Neural crest cell (in vitro differentiated cells): ENCODE measurements around the gene RRAD. TPM values are rescaled to one million over a fixed set of nuclear protein-coding genes. Genes with fewer than 3 reads are reported as not detected.

Source experiments
- DNase-seq: peaks from one replicate; pipeline ENCODE4 v3.0.0; 2021; ENCODE audit warnings: low read depth, mixed read lengths, low spot score
- H3K27ac Mint-ChIP-seq: one replicate; pipeline ENCODE4 v1.8.0; 2021; ENCODE audit warnings: mild to moderate bottlenecking, mixed read lengths; ENCODE audit not compliant: unreplicated experiment
- H3K27me3 Mint-ChIP-seq: 2 replicates; pipeline ENCODE4 v1.8.0; 2021; ENCODE audit warnings: low read depth, mild to moderate bottlenecking, mixed read lengths
- H3K36me3 Mint-ChIP-seq: 2 replicates; pipeline ENCODE4 v1.8.0; 2021; ENCODE audit warnings: low read depth, mild to moderate bottlenecking, mixed read lengths
- H3K4me1 Mint-ChIP-seq: 2 replicates; pipeline ENCODE4 v1.8.0; 2021; ENCODE audit warnings: mixed read lengths
- H3K4me3 Mint-ChIP-seq: one replicate; pipeline ENCODE4 v1.8.0; 2021; ENCODE audit warnings: mild to moderate bottlenecking, mixed read lengths
- H3K9me3 Mint-ChIP-seq: 2 replicates; pipeline ENCODE4 v1.8.0; 2021; ENCODE audit warnings: mixed read lengths
- CTCF ChIP-seq: fragments of 200-600 bp; sonication (generic); conservative IDR thresholded peaks from 2 replicates; pipeline ENCODE4 v1.5.0; 2021; ENCODE audit warnings: antibody characterized with exemption, mild to moderate bottlenecking
- total RNA-seq: library from RNA; stranded (reverse); gene quantifications from 2 replicates; pipeline ENCODE4 v1.2.1, GENCODE V29; 2021

RRAD gene
- total RNA-seq, 1 donor from 2014 or later, result 0.54 TPM

- no peak overlapping the region for H3K27ac Mint-ChIP-seq
- no peak overlapping the region for H3K4me3 Mint-ChIP-seq
- no peaks in the 10 kb centered on the region for H3K4me1 Mint-ChIP-seq
- H3K9me3 Mint-ChIP-seq, result no peaks in the 10 kb centered on the region
- no peak for DNase-seq
- no peak for TF ChIP-seq CTCF
- peaks cover 40% of the 10 kb centered on the region for H3K27me3 Mint-ChIP-seq
- no peaks in the 10 kb centered on the region for H3K36me3 Mint-ChIP-seq
Observed at GRCh38 chr16:66919569-66920298, 5.6 kb downstream of the RRAD start.

GRCh38 chr16:66918803-66919568 lies 6.3 kb downstream of the RRAD start, which contains the start of gene CDH16:
TSS of gene CDH16 (minus strand) at chr16:66918885. CDS start at chr16:66918065, 820 bp downstream.
- Mint-ChIP-seq H3K27ac (no peak within 1 kb of the TSS), H3K27me3 (peaks cover 32% of the 10 kb centered on the region), H3K4me3 (no peak within 1 kb of the TSS), H3K4me1 (peaks cover under 1% of the 10 kb centered on the region), H3K9me3 (no peaks in the 10 kb centered on the region), H3K36me3 (no peaks in the 10 kb centered on the region)
- no peak for TF ChIP-seq CTCF
- DNase-seq, result no peak

GRCh38 chr16:66918355-66918754 lies 7.0 kb downstream of the RRAD start:
- no peak overlapping the region for H3K27ac Mint-ChIP-seq
- H3K4me1 Mint-ChIP-seq, result peaks cover 7% of the 10 kb centered on the region
- no peaks in the 10 kb centered on the region for H3K9me3 Mint-ChIP-seq
- DNase-seq, result no peak
- TF ChIP-seq CTCF, result no peak
- no peaks in the 10 kb centered on the region for H3K36me3 Mint-ChIP-seq
- peaks cover 26% of the 10 kb centered on the region for H3K27me3 Mint-ChIP-seq
- H3K4me3 Mint-ChIP-seq, result no peak overlapping the region

- Mint-ChIP-seq H3K27me3 (peaks cover 20% of the 10 kb centered on the region), H3K27ac (no peak overlapping the region), H3K36me3 (no peaks in the 10 kb centered on the region), H3K4me1 (peaks cover 7% of the 10 kb centered on the region), H3K4me3 (no peak overlapping the region), H3K9me3 (no peaks in the 10 kb centered on the region)
- no peak for DNase-seq
- TF ChIP-seq CTCF, result no peak
Observed at GRCh38 chr16:66917741-66918140, 7.6 kb downstream of the RRAD start.

GRCh38 chr16:66916518-66916917 lies 8.8 kb downstream of the RRAD start:
- no peak overlapping the region for H3K4me3 Mint-ChIP-seq
- peaks cover 7% of the 10 kb centered on the region for H3K4me1 Mint-ChIP-seq
- TF ChIP-seq CTCF, result no peak
- H3K27ac Mint-ChIP-seq, result no peak overlapping the region
- H3K9me3 Mint-ChIP-seq, result no peaks in the 10 kb centered on the region
- no peak for DNase-seq
- peaks cover 13% of the 10 kb centered on the region for H3K27me3 Mint-ChIP-seq
- no peaks in the 10 kb centered on the region for H3K36me3 Mint-ChIP-seq
